NCI-H526 (cell line): ENCODE results near the gene PRKCA.
A peak's percentile ranks its signal among the peaks of the same experiment; 100 is the strongest.
"Not testable (repeated sequence)": the region's sequence is repeated elsewhere in the genome, so short reads cannot be mapped to it uniquely, and the experiment has no call there.

ENCODE experiments used
- DNase-seq, 2 experiments: peaks; one replicate each; lab custom pipeline; 2025; lab: John Stamatoyannopoulos, UW

The PRKCA gene

DNA sequence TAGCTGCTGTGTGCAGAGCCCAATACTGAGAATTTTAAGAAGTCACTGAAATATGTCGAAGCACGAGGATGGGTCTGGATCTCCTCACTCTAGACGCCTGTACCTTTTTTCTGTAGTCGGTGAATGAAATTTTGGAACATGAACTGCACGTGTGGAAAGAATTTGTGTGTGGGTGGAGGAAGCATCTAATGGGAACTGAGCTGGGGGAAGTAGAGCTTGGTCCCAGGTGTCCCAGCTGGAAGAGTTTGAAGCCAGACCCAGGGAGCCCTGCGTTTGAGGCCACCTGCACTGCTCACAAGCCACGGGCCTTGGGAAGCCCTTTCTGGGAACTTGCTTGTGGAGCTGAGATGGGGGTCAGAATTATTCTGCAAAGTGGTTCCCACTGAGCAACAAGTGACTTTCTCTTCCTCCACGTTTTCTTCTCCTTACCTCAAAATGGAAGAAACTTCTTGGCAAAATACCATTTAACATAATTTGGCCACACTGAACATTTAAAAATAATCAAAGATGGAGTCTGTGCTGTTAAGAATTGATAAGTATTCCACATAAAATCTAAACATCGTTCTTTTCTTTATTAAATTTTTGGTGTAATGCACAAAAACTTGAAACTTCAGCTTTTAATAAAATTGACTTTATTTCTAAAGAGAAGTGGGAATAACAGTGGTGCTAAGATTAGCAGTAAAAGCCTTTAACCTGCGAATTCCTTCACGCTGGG, 163.8 kb downstream of the PRKCA start:
- no peak for DNase-seq

- no peak for DNase-seq
These were observed 164.5 kb downstream of the PRKCA start for GRCh38 chr17:66466840-66467367.

DNA sequence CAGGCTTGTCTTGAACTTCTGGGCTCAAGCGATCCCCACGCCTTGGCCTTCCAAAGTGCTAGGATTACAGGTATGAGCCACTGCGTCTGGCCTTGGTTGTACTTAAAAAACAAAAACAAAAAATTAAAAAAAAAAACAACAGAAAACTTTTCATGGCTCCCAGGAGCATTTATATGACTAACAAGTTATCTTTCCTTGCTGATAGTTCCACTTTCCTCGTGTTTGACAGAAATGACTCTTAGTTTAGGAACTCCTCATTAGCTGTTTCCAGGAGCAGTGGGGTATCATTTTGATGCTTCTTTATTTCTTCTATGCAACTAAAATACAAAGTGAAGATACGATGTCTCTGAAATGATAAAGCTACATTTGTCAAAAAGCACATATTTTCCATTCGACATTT, 165.4 kb downstream of the PRKCA start:
- DNase-seq = no peak

GRCh38 chr17:66468241-66469087, 166.1 kb downstream of the PRKCA start:
- no peak for DNase-seq

GRCh38 chr17:66469088-66469442, 166.7 kb downstream of the PRKCA start:
- no peak for DNase-seq

GRCh38 chr17:66469461-66469860, 167.0 kb downstream of the PRKCA start:
- no peak for DNase-seq

- DNase-seq = no peak
These were observed 167.5 kb downstream of the PRKCA start for GRCh38 chr17:66469890-66470289.

GRCh38 chr17:66472123-66472522, 169.7 kb downstream of the PRKCA start:
- DNase-seq = no peak

- DNase-seq = peak in 1 of 2 experiments; percentile 9
These were observed 171.8 kb downstream of the PRKCA start for GRCh38 chr17:66474258-66474657.

DNA sequence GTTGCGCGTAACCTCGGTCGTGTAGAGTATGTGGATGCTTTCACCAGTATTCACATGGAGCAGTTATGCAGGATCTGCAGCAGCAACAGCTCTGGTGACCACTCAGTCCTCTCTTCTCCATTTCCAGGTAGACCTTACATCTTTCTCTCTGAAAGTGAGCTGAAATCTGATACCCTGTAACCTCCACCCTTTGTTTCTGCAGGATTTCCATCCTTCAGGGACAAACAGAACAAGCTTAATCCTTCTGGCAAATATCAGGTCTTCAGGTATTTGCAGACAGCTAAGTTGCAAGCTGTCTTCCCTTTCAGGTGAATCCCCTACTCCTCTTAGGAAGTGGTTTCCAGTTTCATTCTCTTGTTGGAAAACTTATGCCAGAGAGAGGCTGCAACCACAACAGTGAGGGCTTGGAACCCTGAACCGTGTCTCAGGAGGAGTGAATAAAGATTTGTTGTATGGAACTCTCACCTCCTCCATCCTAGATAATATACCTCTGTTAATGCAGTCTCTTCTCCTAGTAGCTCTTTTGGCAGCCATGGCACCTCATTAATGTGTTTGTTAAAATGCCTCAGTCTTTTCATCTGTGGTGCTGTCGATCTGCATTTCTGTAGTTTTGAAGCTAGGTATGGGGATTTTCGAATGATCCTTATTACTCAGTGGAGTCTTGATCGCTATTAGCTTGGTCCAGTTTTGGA, 172.5 kb downstream of the PRKCA start:
- DNase-seq = peak in 1 of 2 experiments; percentile 31

GRCh38 chr17:66476014-66476413, 173.6 kb downstream of the PRKCA start:
- no peak for DNase-seq

GRCh38 chr17:66477615-66478283, 175.3 kb downstream of the PRKCA start:
- no peak for DNase-seq

GRCh38 chr17:66479230-66479889, 176.9 kb downstream of the PRKCA start:
- DNase-seq = not testable (repeated sequence)

GRCh38 chr17:66480243-66480642, 177.8 kb downstream of the PRKCA start:
- DNase-seq = peak in 1 of 2 experiments; percentile 26

GRCh38 chr17:66480802-66481201, 178.4 kb downstream of the PRKCA start:
- DNase-seq = peak; percentile 81 to 90

DNA sequence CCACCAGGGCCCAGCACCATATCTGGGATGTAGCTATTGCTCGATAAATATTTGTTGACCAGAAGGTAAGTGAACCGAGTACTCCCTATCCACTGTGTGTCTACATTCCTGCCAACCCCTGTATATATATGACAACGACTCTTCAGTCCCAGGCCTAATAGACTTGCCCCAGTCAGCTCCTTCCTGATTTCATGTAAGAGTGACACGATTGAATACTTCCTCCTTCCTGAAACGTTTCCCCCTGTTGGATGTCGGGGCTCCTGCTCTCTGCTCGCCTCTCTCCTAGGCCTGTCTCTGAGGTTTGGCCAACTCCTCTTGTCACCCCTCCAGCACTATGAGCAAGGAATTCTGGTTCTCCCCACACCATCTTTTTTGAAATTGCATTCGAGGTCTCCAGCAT, 178.9 kb downstream of the PRKCA start:
- no peak for DNase-seq

DNA sequence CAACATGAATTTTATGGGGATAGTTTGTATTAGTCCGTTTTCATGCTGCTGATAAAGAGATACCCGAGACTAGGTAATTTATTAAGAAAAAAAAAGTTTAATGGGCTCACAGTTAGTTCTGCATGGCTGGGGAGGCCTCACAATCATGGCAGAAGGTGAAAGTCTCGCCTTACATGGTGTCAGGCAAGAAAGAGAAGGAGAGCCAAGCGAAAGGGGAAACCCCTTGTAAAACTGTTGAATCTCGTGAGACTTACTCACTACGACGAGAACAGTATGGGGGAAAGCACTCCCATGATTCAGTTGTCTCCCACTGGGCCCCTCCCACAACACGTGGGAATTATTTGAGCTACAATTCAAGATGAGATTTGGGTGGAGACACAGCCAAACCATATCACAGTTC, 181.5 kb downstream of the PRKCA start:
- no peak for DNase-seq

GRCh38 chr17:66485309-66485947, 183.0 kb downstream of the PRKCA start:
- DNase-seq = peak in 1 of 2 experiments; percentile 15

DNA sequence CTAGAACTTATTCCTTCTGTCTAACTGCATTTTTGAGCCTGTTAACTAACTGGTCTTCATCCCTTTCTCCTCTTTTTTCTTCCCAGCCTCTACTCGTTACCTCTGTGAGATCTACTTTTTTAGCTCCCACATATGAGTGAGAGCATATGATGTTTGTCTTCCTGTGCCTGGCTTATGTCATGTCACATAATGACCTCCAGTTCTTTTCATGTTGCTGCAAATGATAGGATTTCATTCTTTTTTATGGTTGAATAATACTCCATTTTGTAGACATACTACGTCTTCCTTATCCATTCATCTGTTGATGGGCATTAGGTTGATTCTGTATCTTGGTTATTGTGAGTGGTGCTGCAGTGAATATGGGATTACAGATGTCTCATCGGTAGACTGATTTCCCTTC, 184.7 kb downstream of the PRKCA start:
- DNase-seq = no peak

GRCh38 chr17:66487981-66488468, 185.6 kb downstream of the PRKCA start:
- DNase-seq = no peak

DNA sequence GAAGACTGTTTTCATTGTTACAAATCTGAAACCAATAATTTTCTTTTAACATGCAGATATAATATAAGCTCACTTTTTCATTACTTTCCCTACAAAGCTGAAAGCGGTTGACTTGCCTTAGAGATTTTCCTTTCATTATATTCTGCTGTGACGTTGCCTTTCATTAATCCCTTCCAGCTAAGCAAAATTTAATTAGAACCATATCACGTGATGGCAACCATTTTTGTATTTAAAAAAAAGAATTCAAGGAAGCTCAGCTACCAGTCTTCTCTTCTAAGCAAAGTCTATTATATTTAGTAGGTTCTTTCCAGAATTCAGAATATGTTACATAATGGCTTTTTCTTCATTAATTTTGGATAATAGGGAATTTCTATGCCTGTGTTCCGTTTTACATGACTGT, 186.5 kb downstream of the PRKCA start:
- no peak for DNase-seq
